HG02840 (cell line): Measurements from ENCODE around the gene EMILIN3.

Experiments used
- ATAC-seq: cut with Tn5 transposase; IDR thresholded peaks from one replicate; pipeline ENCODE4 v1.9.1; 2021; ENCODE audit warnings: mild to moderate bottlenecking, moderate library complexity, moderate number of reproducible peaks; ENCODE audit not compliant: unreplicated experiment, low FRiP score

The EMILIN3 gene

DNA sequence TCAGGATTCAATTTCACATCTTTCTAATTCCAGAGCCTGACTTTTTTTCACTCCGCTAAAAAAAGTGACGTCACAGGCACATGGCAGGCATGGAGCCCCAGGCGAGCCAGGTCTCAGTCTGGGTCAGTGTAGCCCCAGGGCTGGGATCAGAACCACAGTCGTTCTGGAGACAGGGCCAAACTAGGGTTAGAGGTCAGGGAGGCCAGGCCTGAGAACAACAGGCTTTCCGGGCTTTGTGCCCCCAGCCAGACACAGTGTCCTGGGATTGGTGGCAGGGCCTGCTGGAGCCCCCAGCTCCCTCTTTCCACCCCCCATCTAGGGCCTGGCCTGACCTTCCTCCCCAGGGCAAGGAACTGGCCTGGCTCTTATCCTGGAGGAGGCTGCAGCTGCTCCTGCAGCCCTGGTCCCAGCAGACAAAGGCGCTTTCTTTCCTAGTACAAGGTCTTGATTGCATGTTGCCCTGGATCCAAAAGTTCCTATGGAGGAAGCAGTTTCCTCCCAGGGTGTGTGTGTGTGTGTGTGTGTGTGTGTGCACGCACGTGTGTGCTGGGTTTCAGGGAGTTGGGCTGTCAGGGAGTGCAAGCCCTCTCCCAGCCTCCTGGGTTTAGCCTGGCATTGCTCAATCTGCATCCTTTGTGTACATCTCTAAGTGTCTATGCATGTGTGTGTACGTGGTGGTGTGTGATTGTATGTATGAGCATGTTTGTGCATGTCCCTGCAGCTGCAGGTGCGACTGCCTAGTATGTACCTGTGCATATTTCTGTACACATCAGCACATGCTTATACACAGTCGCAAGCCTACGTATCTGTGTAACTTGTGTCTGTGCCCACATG is 26.5 kb upstream of the EMILIN3 start:
- ATAC-seq: no peak

DNA sequence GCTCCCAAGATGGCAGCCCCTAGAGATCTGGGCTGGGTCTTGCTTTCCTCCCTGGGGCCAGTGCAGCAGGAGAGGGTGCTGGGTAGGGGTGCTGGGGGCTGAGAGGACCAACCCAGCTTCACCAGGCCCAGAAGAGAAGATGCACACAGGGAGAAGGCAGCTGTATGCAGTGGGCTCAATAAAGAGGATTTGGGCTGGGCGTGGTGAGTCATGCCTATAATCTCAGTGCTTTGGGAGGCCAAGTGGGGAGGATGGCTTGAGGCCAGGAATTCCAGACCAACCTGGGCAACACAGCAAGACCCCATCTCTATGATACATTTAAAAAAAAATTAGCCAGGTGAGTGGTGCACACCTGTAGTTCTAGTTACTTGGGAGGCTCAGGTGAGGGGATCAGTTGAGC is 25.7 kb upstream of the EMILIN3 start:
- ATAC-seq: no peak

DNA sequence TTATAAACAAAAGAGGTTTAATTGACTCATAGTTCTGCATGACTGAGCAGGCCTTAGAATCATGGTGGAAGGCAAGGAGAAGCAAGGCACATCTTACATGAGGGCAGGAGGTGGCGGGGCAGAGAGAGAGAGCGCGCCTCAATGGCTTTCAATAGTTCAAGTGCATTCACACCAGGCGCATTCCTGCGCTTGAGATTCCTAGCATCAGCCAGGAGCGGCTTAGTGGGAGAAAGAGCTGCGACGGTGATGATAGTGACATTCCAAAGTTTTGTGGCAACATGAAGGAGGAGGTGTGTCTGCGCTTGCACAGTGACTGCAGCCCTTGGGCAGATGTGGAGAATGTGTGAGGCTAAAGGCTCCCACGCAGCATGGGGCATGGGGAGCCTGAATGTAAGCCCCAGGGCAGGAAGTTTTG is 25.0 kb upstream of the EMILIN3 start:
- ATAC-seq: no peak

DNA sequence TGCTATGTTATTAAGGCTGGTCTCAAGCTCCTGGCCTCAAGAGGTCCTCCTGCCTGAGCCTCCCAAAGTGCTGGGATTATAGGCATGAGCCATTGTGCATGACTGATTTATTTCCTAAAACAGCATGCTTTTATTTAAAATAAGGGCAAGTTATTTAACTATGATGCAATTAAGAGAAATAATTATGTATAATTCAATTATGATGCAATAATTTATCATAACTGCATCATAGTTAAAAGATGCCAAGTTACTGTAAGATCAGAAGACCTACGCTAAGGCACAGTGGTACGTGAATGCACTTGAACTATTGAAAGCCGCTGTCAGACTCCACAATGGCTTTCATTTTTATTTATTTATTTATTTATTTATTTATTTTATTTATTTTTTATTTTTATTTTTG is 24.3 kb upstream of the EMILIN3 start:
- ATAC-seq: no peak

DNA sequence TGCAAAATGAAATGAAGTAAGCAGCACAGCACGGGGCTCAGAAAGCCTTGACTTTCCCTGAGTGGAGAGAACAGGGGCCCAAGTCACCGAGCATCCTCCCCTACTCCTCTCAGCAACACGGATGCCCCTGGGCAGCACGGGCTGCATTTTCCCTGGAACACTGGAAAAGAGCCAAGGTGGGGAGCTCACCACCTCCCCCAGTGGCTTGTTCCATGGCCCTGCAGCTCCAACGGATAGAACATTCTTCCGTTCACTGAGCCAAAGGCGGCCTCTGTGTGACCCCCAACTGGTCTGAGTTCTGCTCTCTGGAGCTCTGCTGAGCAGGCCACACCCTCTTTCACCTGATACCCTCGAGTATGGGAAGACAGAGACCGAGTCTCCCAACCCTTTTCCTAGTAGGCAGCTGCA is 20.8 kb upstream of the EMILIN3 start:
- ATAC-seq: no peak

DNA sequence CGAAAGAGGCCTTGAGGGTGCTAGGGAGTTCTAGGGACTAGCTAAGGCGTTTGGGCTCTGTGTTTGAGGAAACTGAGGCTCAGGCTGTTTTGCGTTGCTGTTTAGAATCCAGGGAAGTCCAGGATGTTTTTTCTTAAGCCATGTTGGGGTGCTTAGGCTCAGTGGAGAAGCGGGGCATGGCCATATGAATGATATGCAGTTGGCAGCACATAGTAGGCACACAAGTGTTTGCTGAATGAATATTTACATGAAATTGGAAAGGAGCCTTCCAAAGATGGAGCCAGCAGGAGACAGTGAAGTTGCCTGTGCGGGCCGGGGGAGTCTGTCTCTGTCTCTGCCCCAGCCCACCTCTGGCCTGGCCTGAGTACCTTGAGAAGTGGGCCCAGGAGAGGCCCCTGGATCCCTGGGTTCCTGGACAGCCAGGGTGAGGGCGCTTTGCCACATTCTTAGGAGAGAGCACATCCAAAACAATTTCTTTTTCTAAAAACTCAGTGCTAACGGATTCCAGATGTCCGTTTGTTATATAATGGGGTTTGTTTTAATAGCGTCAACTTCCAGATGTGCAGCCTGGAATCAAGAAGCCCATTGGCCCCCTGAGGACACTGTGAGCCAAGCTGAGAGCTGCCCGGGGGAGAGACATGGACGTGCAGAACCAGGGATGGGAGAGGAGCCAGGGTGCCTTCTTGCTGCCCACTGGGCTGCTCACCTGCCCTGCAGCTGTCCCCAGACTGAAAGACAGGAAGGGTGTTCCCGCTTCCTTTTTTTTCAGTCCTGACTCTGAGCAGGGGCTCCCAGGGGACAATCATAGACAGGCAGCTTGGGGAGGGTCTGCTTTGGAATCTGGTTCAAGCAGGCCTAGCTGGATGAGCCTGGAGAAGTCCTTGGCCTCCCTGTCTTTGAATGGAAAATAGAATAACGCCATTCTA is 20.1 kb upstream of the EMILIN3 start:
- ATAC-seq: no peak

DNA sequence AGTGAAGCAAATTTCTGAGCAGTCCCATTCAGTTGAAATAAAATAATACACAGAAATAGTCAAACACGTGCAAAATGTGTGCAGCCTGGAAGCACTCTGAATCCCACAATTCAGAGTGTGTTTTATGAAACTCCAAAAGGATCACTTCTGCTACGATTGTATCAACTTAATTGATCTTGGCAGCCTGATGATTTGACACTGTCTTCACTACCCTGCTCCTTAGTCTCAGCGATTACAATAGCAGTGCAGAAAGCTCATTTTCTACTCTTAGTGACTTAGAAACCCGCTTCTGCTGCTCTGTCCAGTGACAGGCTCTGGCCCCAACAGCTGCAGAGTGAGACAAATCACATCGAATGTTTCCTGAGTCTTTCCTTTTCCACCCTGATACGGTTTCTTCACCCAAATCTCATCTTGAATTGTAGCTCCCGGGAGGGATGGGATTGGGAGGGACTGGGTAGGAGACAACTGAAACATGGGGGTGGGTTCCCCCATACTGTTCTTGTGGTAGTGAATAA is 16.2 kb upstream of the EMILIN3 start:
- no peak for ATAC-seq

DNA sequence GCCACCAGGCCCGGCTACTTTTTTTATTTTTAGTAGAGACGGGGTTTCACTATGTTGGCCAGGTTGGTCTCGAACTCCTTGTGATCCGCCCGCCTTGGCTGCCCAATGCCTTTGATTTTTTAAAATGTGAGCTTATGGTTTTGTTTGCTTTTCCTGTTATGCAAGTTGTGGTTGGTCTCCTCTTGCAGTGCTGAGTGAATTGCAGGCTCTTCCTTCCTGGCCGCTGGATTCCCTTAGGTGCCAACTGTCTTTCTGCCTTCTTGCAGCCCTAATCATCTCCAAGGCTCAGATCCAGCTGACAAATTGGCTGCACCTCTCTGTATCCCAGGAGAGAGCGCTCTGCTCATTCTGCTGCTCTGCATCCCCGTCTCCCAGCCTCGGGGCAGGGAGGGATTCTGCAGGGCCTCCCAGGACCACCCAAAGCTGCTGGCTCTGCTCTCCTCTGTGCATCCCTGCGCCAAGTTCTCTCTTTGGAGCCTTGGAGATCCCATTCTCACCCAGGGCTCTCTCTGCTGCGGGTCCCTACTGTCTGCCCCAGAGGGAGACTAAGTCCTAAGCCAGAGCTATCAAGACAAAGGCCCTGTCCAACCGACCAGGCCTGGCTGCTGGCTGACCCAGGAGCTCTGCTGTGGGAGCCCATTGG is 14.1 kb upstream of the EMILIN3 start:
- ATAC-seq: no peak

DNA sequence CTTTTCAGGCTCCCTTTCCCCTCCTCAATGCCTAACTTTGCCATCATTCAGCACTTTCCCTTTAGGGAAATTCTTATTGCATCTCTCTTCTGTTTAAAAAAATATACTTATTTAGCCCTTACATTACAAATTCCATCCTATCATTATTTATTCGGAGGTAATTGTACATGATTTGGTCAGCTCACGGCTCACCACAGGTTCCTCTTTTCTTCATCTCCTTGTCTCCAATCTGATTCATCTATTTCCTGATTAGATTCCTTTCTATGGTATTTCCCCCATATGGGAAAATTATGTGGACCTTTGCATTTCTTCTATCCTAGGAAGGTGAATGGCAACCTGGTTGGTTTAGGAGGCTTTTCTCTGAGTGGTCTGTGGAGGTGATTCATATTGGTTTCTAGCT is 12.9 kb upstream of the EMILIN3 start:
- ATAC-seq: no peak

DNA sequence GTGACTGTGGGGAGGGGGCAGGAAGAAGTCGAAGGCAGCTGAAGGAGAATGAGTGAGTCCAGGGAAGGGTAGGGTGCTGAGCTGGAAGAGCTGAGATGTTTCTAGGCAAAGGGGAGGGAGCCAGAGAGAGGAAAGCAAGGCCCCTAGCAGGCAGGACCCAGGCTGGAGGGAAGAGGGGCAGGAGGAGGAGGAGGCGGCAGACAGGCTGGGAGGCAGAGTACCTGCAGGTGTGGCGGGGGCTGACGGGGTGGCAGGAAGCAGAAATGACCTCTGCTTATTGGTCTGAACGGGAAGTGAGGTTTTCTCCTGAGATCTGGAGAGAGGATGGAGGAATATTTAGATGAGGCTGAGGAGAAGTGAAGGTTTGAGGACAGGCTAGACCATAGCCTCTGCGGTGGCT is 10.7 kb upstream of the EMILIN3 start:
- no peak for ATAC-seq

DNA sequence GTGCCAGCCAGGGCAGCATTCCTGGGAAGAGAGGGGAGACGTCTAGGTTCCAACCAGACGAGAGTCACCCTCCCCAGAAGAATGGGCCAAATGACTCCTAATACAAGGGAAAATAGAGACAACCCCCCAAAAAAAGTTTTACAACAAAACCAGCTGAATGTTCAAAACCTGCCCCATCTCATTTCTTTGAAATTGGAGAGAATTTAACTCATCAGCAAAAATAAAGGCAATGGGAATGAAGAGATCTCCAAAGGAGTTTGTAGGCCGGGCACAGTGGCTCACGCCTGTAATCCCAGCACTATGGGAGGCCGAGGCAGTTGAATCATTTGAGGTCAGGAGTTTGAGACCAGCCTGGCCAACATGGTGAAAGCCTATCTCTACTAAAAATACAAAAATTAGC is 9.7 kb upstream of the EMILIN3 start:
- no peak for ATAC-seq

DNA sequence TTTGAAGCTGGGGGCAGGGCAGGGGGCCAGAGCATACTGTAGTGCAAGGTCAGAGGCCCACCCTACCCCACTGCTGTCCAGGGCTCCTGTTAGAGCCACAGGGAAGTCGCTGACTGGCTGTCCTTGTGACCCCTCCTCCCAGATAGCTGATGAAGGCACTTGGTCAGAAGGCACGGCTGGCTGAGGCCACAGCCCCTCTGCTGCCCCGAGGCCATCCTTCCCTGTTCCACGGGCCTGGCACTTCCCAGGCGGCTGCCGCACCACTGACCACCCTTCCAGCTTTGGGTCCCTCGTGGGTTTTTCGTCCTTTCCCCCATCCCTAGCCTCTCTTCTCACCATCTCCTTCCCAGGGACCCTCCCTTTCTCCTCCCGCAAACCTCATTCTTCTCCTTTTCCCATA is 9.2 kb upstream of the EMILIN3 start:
- no peak for ATAC-seq

DNA sequence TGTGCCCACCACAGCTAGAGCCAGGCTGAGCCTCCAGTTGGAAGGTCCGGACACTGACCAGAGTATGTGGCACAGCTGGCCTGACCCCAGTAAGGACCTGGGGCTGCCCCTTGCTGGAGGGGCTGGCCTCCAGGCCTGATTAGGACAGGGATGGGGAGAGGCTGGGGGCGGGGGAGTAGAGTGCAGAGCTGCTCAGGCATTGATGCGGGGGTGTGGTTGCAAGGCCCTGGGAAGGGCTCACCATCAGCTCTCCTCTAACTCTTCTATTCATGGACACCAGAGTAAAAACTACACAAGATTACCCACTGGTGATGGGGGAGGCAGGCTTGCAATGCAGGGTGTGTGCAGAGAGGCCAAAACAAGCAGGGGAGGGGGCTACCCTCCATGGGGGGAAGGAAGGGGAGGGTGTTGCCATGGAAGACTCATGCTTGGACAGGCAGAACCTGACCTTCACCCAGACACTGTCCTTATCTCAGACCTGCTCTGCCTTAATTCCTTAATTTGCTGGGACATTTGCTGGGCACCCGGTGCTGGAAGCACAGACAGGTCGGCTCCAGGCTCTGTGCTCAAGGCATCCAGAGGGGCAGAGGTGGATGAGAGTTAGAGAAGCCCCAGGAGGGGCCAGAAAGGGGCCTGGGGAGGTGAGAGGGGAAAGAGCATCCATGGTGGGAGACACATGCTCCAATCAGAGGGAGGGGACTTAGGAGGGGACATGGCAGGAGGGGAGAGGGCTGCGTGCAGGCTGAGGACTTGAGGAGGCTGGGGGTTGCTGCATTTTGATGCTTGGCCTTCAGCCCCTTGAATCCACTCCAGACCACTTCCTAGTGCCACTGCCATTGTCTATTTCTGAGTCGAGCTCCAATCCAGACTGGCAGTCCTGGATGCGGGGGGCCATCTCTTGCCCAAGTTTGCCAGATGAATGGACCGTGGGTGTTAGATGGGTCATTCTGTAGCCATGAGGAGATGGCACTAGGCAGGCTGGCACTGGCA is 7.6 kb upstream of the EMILIN3 start:
- no peak for ATAC-seq

DNA sequence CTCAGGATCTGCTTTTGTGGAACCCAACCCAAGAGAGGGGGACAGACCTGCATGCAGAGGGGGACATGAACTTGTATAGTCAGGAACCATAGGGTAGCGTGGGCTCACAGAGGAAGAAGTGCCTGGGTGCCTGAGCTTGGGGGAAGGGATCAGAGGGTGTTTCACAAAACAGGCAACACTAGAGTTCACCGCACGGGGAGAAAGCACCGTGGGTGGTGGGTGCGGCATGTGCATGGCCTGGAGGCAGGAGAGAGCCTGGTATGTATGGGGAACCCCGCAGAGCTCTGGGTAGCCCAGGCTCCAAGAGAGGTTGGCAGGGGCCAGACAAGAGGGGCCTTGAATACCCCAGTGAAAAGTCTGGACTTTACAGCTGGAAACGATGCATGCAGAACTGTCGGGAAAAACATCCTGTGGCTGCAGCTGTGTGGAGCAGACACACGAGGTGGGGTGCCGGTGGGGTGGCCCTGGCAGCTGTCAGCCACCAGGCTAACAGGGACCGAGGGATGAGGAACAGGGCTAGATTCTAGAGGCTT is 6.7 kb upstream of the EMILIN3 start:
- ATAC-seq: no peak

DNA sequence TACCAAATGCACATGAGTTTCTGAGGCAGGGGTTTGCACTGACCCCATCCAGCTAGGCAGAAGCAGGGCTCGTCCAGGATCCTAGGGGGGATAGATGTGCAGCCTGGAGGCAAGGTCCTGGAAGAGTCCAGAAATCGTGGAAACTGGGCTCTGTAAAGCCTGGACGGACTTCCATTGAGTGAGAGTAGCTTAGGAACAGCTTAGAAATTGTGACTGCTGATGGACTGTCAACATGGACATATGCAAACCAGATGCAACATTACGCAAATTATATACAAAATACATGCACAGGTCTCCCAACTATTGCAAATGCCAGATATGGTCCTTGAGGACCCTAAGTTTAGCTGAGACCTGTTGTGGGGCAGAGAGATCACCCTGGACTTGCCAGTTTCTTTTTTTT is 4.8 kb upstream of the EMILIN3 start:
- ATAC-seq: no peak

DNA sequence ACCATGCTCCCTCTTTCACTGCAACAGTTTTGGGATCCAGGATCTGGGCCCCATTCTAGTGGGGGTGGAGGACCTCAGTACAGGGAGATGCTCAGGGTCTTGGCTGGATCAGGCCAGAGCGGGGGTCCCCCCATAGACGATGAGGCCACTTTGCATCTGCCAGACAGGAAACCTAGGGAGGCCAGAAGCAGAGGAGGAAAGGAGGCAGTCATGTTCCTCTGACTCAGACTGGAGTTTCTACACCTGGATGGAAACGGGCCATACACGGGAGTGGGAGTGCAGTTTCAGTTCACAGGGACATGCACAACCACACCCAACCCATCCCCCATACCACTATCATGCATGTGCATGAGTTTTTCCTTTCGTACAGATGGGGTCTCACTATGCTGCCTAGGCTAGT is 3.6 kb upstream of the EMILIN3 start:
- ATAC-seq: no peak

DNA sequence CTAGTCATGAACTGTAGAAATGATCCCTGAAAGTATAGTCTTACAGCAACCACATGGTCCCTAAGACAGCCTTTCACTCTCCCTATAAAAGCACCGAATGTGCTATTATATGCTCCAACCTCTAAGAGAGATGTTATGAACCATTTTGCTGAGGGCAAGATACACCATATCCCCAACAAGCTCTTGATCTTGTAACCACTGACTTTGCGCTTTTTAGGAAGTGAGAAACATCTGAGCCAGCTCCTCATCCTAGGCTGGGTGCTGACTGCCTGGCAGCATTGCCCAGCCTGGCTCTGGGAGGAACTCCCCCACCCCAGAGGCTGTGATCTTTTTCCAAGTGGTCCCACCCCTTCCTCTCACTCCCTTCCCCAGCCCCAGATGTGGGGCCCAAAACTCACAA is 3.1 kb upstream of the EMILIN3 start:
- ATAC-seq: no peak

DNA sequence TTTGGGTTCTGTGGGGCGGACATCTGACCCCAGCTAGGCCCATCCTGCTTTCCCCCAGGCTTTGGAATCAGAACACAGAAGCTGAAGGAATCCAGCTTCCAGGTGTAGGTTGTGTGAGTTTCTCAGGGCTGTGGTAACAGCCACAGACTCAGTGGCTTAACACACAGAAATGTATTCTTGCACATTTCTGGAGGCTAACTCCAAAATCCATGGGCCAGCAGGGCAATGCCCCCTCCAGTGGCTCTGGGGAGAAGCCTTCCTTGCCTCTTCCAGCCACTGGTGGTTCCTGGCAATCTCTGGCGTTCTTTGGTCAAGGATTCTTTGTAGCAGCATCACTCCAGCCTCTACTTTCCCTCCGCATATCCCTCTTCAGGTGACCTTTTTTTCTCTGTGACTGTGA is 1.3 kb upstream of the EMILIN3 start:
- no peak for ATAC-seq

DNA sequence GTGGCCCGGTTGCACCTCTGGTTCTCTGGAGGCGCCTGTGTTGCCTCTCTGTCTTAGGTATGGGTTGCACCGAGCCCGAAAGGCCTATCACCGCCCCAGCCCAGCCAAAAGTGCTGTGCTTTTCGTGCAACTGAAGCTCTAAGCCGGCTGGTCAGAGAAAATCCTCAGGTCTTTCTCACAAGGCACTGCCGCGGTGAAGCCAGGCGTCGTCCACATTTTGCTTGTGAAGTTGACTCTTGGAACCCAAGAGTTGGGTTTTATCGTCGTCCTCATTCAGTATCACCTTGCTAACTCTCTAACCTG is 726 bp upstream of the EMILIN3 start:
- ATAC-seq: no peak
